HG02884 (cell line): ENCODE measurements around the gene CBX2.

Experiments used
- ATAC-seq: cut with Tn5 transposase; IDR thresholded peaks from one replicate; pipeline ENCODE4 v1.9.1; 2021; ENCODE audit warnings: mild to moderate bottlenecking, moderate library complexity; ENCODE audit not compliant: unreplicated experiment

The CBX2 gene

GRCh38 chr17:79786930-79787643 lies 9.1 kb downstream of the CBX2 start:
- ATAC-seq: no peak

- no peak for ATAC-seq
Observed at GRCh38 chr17:79788455-79788854, 10.5 kb downstream of the CBX2 start.

GRCh38 chr17:79788989-79789942 lies 11.3 kb downstream of the CBX2 start:
- ATAC-seq: no peak

- no peak for ATAC-seq
Observed at GRCh38 chr17:79789943-79790804, 12.2 kb downstream of the CBX2 start.

GRCh38 chr17:79790805-79791734 lies 13.1 kb downstream of the CBX2 start:
- no peak for ATAC-seq

GRCh38 chr17:79791735-79792161 lies 13.8 kb downstream of the CBX2 start:
- no peak for ATAC-seq

- ATAC-seq: no peak
Observed at GRCh38 chr17:79792341-79792871, 14.5 kb downstream of the CBX2 start.

GRCh38 chr17:79792984-79793923 lies 15.3 kb downstream of the CBX2 start:
- no peak for ATAC-seq

GRCh38 chr17:79793924-79794304 lies 16.0 kb downstream of the CBX2 start:
- ATAC-seq: no peak

- no peak for ATAC-seq
Observed at GRCh38 chr17:79794659-79795511, 16.9 kb downstream of the CBX2 start.

- ATAC-seq: no peak
Observed at GRCh38 chr17:79795795-79796443, 18.0 kb downstream of the CBX2 start.

- no peak for ATAC-seq
Observed at GRCh38 chr17:79796444-79796762, 18.5 kb downstream of the CBX2 start.

GRCh38 chr17:79796763-79797491 lies 19.0 kb downstream of the CBX2 start, which contains the start of gene CBX8:
CBX8 (minus strand) TSS chr17:79797077; CDS start chr17:79796998, 79 bp downstream.
- peak; percentile 87 for ATAC-seq

GRCh38 chr17:79797492-79798298 lies 19.7 kb downstream of the CBX2 start:
- no peak for ATAC-seq

GRCh38 chr17:79798299-79799173 lies 20.6 kb downstream of the CBX2 start:
- no peak for ATAC-seq
